HG02870 (cell line): Measurements from ENCODE around the gene ADCY5.

Experiments
- ATAC-seq: cut with Tn5 transposase; IDR thresholded peaks from one replicate; pipeline ENCODE4 v1.9.1; 2021; ENCODE audit warnings: mild to moderate bottlenecking, moderate library complexity; ENCODE audit not compliant: unreplicated experiment

ADCY5 gene

GRCh38 chr3:123459862-123460261, 11.0 kb upstream of the ADCY5 start:
- ATAC-seq, result no peak

GRCh38 chr3:123458255-123458654, 9.4 kb upstream of the ADCY5 start:
- ATAC-seq, result no peak

- ATAC-seq, result no peak
Observed at GRCh38 chr3:123457841-123458240, 9.0 kb upstream of the ADCY5 start.

- no peak for ATAC-seq
Observed at GRCh38 chr3:123453675-123454074, 4.8 kb upstream of the ADCY5 start.

DNA sequence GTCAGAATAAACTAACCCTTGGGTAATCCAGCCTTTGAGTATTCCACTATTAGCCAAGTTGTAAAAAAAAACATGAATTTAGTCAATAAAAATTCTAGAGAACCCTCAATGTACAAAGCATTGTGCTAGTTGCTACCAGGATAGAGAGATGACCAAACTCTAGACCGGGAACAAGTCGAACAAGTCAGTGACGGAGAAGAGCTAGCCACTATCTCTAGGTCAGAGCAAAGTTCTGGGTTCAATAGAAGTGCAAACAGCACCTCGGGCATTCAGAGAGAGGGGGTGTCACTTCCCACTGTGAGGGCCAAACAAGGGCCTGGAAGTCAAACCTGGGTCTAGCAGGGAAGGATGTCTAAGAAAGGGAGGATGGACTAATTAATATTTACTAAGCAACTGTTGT, 2.3 kb upstream of the ADCY5 start:
- no peak for ATAC-seq

- ATAC-seq, result no peak
Observed at GRCh38 chr3:123449997-123450604, 1.2 kb upstream of the ADCY5 start.

- ATAC-seq, result no peak
Observed at GRCh38 chr3:123449102-123449996, 459 bp upstream of the ADCY5 start.

DNA sequence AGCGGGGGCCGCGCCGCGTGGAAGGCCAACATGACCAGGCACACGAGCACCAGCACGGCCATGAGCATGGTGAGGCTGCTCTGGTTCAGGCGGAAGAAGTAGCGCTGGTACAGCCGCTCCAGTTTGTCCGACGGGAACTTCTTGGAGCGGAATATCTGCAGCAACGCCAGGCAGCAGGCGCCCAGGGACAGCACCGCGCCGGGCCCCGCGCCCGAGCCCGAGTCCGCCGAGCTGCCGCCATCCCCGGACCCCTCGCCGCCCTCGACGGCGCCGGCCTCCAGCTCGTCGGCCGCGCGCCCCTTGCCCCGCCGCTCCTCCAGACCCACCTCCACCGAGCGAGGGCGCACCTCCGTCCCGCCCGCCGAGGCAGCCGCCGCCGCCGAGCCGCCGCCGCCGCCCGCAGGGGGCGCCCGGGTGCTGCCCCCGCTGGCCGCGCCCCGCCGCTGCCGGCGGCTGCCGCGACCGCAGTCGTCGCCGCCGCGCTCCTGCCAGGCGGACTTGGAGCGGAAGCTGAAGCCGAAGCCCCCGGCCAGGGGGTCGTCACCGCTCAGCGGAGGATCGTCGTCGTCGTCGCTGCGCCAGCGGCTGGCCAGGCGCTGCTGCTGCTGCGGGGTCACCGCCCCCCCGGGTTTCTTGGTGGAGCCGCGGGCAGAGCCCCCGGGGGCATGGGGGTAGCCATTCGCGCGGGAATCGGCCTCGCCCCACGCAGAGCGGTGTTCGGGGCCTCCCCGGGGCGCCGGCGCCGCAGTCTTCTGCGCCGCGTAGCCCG, 957 bp downstream of the ADCY5 start:
- no peak for ATAC-seq

- ATAC-seq, result no peak
Observed at GRCh38 chr3:123447416-123447748, 1.5 kb downstream of the ADCY5 start.

DNA sequence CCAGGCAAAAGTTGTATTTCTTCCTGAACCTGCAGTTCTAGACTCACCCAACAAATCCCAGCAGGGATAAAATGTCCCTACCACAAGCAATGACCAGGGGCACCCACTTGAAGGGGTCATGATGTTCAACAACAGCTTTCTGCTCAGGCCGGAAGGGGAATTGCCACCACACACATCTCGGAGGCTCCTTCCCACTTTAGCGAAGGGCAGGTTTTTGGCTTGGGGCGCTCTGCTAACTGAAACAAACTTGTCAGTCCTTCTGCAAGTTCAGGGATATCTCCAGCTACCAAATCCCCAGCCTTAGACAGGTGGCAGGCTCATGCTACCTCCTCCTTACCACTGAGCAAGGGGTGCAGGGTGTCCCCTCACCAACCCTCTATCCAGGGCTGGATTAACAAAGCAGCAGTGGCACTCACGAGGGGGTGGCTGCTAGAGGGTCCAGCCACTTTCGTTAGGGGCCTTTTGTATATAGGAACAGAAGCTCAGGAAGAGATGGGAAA, 2.2 kb downstream of the ADCY5 start:
- no peak for ATAC-seq

- no peak for ATAC-seq
Observed at GRCh38 chr3:123446210-123446609, 2.7 kb downstream of the ADCY5 start.

GRCh38 chr3:123445702-123446101, 3.2 kb downstream of the ADCY5 start:
- no peak for ATAC-seq

GRCh38 chr3:123444744-123445143, 4.1 kb downstream of the ADCY5 start:
- ATAC-seq, result no peak

DNA sequence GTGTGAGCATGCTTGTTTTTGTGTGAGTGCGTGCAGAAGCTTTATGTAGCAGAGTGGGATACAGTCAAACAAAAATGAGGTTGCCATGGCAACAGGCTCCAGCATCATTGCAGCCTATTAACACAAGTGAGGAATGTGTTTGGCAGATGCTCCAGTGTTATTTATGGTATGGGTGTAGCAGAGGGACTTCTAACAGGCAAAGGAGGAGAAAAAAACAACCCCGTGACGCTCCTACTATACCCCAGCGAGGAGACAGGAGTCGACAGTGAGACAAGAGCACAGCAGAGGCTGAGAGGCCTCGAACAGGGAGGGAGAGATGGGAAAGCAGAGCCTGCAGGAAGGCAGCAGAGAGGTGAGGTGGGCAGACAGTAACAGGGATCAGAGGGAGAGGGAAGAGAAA, 4.9 kb downstream of the ADCY5 start:
- no peak for ATAC-seq

DNA sequence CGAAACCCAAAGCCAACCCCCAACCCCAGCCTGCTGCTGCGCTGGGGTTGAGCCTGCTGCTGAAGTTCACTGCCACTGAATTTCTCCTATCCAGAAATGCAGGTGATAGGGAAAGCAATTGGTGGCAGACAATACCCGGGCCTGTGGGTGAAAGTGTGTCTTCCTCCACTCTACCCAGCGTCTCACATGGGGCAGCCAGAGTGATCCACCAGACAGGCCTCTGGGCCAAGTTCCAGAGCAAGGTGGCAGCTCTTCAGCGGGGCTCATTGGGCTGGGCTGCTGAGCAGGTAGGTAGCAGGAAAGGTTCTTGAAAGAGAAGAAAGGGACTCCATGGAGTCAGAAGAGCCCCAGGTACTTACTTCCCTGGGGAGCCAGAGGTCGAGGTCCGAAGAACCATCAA, 6.0 kb downstream of the ADCY5 start:
- no peak for ATAC-seq

DNA sequence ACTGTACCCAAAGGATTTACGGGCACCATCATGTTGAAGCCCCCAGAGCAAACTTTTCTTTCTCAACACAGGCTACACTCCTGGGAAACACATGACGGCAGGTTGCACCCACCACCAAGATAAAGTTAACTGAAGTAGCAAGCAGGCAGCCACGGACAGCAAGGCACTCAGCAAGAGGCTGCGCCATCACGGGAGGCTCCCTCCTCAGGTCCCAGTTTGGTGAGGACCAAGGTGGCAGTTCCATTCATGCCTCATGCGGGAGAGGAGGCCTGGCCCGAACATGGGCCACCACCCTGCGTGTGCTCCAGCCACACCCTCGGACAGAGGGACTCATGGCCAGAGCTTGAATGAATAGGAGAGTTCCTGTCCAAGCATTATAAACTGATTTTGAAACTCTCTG, 6.8 kb downstream of the ADCY5 start:
- no peak for ATAC-seq

DNA sequence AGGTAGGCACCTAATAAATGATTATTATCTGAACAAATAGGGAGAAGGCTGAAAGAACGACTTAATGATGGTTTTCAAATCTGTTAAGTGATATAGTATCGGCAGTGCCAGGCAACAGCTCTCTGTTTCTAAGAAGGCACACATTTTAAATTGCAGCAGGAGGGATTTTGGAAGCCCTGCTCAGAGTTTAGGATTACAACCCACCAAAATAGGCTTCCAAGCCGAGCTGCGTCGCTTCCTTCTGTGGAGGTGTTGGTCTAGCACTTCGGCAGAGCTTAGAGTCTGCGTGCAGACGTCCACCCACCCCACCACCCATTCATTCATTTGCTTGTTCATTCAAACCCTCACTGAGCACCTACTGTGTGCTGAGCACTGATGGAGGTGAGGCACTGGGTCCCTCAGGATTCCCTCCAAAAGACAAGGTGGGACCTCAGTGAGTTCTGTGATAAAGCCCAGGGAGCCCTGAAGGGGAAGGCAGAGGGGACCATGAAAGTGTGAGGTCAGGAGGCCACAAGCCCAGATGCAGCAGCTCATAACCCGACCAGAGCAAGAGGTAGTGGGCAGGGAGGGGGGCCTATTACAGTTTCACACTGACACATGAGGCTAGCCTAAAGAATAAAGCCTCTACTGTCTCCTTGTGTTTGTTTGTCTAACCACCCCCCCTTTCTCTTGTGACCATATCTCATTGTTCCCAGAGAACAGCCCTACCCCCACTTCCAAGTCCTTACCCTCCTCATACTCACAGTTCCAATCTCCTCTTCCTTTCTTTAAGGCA, 8.9 kb downstream of the ADCY5 start:
- ATAC-seq, result no peak

DNA sequence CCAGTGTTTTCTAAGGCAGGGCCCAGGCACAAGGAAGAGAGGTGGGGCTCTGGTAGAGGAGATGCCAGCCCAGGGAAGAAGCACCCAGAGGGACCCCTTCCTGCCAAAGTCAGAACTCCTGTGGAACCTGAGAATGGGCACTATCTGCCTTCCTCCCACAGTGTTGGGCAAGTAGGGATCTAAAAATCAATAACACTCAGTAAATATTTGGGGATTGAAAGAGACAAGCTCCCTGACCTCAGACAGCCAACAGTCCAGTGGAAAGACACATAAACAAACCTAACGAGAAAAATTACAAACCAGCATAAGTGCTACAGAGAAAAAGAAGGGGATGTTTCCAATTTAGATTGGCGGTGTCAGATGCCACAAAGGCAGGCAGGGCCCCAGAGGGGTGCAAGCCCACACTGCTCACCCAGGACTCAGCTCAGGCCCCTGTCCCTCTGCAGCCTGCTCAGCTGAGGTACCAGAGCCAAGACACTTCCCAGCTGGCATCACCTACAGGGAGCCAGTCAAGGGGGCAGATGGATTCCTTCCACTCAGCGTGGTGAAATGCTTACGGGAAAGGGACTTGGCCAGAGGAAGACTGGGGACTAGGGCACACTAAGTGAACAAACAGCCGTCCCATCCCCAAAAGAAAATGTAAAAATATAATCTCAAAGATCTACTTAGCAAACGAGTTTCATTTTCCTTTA, 15.9 kb downstream of the ADCY5 start:
- ATAC-seq, result no peak

- ATAC-seq, result no peak
Observed at GRCh38 chr3:123431658-123432324, 17.1 kb downstream of the ADCY5 start.
